B cell (primary cell): ENCODE results near the gene NSG1. TPM values are rescaled to one million over a fixed set of nuclear protein-coding genes. Genes with fewer than 3 reads are reported as not detected.

Experiments used
- ATAC-seq: fragments of 200-7000 bp; cut with Tn5 transposase; one replicate; pipeline ENCODE4 v1.10.0; 2021; ENCODE audit warnings: low read depth, mild to moderate bottlenecking, moderate number of reproducible peaks, moderate library complexity
- CTCF ChIA-PET: fragments of 350-600 bp; sonication (Branson Sonifier 250); formaldehyde crosslinking; loops from one replicate; lab custom pipeline; 2021; ENCODE audit warnings: antibody characterized with exemption, inconsistent platforms; lab: Charles Lee
- POLR2A ChIA-PET: fragments of 350-600 bp; sonication (Branson Sonifier 250); formaldehyde crosslinking; loops from one replicate; lab custom pipeline; 2021; ENCODE audit warnings: antibody characterized with exemption; lab: Charles Lee
- DNase-seq: peaks from one replicate; pipeline ENCODE4 v3.0.0; 2013
- H2AFZ ChIP-seq: 2 replicates; pipeline ENCODE4 v1.6.1; 2012; ENCODE audit warnings: mild to moderate bottlenecking, low read depth, low read length; ENCODE audit not compliant: insufficient read depth, poor library complexity, severe bottlenecking
- H3K27ac ChIP-seq, 2 donors: 1 replicate in 1 of 2; 2 replicates in 1 of 2; pipeline ENCODE4 v1.5.1; 2012 to 2013; ENCODE audit warnings: low read length in 2 of 2, mild to moderate bottlenecking in 2 of 2, moderate library complexity in 1 of 2
- H3K27me3 ChIP-seq, 4 experiments: fragments of 200-600 bp in 1 of 4; sonication (generic) in 1 of 4; replicated peaks in 1 of 4; 1 replicate in 2 of 4; 2 replicates in 2 of 4; pipeline versions ENCODE4 v1.6.1 to v1.7.0; 2013 to 2016; ENCODE audit warnings: low read length in 3 of 4, mild to moderate bottlenecking in 2 of 4, mixed read lengths in 1 of 4, moderate library complexity in 1 of 4; ENCODE audit not compliant: insufficient read depth in 4 of 4, control insufficient read depth in 3 of 4; ENCODE audit errors: control extremely low read depth in 1 of 4
- H3K36me3 ChIP-seq, 2 experiments: replicated peaks in 1 of 2; 1 replicate in 1 of 2; 2 replicates in 1 of 2; pipeline versions ENCODE4 v1.6.1 to v1.7.1; 2013; ENCODE audit warnings: low read length in 1 of 2; ENCODE audit not compliant: insufficient read depth in 2 of 2, control insufficient read depth in 1 of 2; ENCODE audit errors: control extremely low read depth in 1 of 2, extremely low read depth in 1 of 2
- H3K4me1 ChIP-seq, 2 donors: fragments of 200-600 bp in 1 of 2; sonication (generic) in 1 of 2; 1 replicate in 1 of 2; 2 replicates in 1 of 2; pipeline versions ENCODE4 v1.5.1 to v1.6.1; 2013 to 2017; ENCODE audit warnings: low read length in 2 of 2; ENCODE audit not compliant: control insufficient read depth in 2 of 2, insufficient read depth in 2 of 2
- H3K4me2 ChIP-seq: replicated peaks from 2 replicates; pipeline ENCODE3; 2012; ENCODE audit warnings: mild to moderate bottlenecking, low read depth, low read length; ENCODE audit not compliant: poor library complexity, severe bottlenecking
- H3K4me3 ChIP-seq, 5 experiments: fragments of 200-600 bp in 1 of 5; sonication (generic) in 1 of 5; 1 replicate in 3 of 5; 2 replicates in 2 of 5; pipeline versions ENCODE4 v1.5.1 to v1.7.0; 2011 to 2016; ENCODE audit warnings: low read length in 4 of 5, mild to moderate bottlenecking in 4 of 5, low read depth in 2 of 5, control low read depth in 1 of 5, moderate library complexity in 1 of 5; ENCODE audit not compliant: insufficient read depth in 1 of 5; ENCODE audit errors: control extremely low read depth in 1 of 5, extremely low read depth in 1 of 5
- H3K79me2 ChIP-seq: fragments of 200-600 bp; sonication (generic); one replicate; pipeline ENCODE4 v1.6.0; 2016; ENCODE audit warnings: low read length; ENCODE audit not compliant: control insufficient read depth, insufficient read depth
- H3K9ac ChIP-seq: fragments of 200-600 bp; sonication (generic); 2 replicates; pipeline ENCODE4 v1.6.1; 2017; ENCODE audit warnings: mild to moderate bottlenecking, low read length, moderate library complexity
- H3K9me3 ChIP-seq, 3 donors: one replicate each; pipeline versions ENCODE4 v1.6.1 to v1.7.1; 2013; ENCODE audit warnings: low read length in 2 of 3; ENCODE audit not compliant: control insufficient read depth in 2 of 3, insufficient read depth in 1 of 3; ENCODE audit errors: control extremely low read depth in 1 of 3
- H4K20me1 ChIP-seq: 2 replicates; pipeline ENCODE4 v1.6.0; 2012; ENCODE audit warnings: mild to moderate bottlenecking, low read length; ENCODE audit not compliant: insufficient read depth, control insufficient read depth, poor library complexity, severe bottlenecking
- H3K27ac Mint-ChIP-seq: one replicate; pipeline ENCODE4 v1.8.0; 2021; ENCODE audit warnings: mixed read lengths
- H3K27me3 Mint-ChIP-seq: one replicate; pipeline ENCODE4 v1.8.0; 2021; ENCODE audit warnings: mixed read lengths
- H3K4me1 Mint-ChIP-seq: one replicate; pipeline ENCODE4 v1.8.0; 2021; ENCODE audit warnings: mixed read lengths
- H3K4me3 Mint-ChIP-seq: one replicate; pipeline ENCODE4 v1.8.0; 2021; ENCODE audit warnings: mixed read lengths
- H3K9me3 Mint-ChIP-seq: one replicate; pipeline ENCODE4 v1.8.0; 2022; ENCODE audit warnings: mixed read lengths; ENCODE audit not compliant: insufficient read depth
- CTCF ChIP-seq: fragments of 200-600 bp; IDR thresholded peaks from one replicate; pipeline ENCODE4 v1.8.0; 2022; ENCODE audit warnings: antibody characterized with exemption, mild to moderate bottlenecking
- EZH2 ChIP-seq: IDR thresholded peaks from 2 replicates; pipeline ENCODE4 v1.6.1; 2012; ENCODE audit warnings: borderline replicate concordance, low read depth, mild to moderate bottlenecking, moderate library complexity, low read length; ENCODE audit not compliant: insufficient read depth, poor library complexity, severe bottlenecking
- WGBS: methylation state at CpG from one replicate; pipeline ENCODE4 v1.1.5; 2013; ENCODE audit warnings: missing lambda C conversion rate; ENCODE audit not compliant: insufficient coverage; 5-methylcytosine and 5-hydroxymethylcytosine counted together
- intact Hi-C: fragments of 100-400 bp; cut with micrococcal nuclease; formaldehyde crosslinking; loops from one replicate; pipeline ENCODE4 v1.10.0; 2022
- polyA plus RNA-seq: library from polyadenylated mRNA; depleted of rRNA; stranded (reverse); fragments of >200 nt; gene quantifications from 2 replicates; pipeline ENCODE4 v1.2.3, GENCODE V29; 2012
- total RNA-seq, 2 donors: library from RNA; stranded (reverse); fragments of 120-200 nt in 1 of 2; gene quantifications; 1 replicate in 1 of 2; 2 replicates in 1 of 2; pipeline versions ENCODE4 v1.2.3 to v1.2.4, GENCODE V29; 2013 to 2022

The NSG1 gene
- total and polyA plus RNA-seq, 2 donors (not counting 1 experiment from before 2014, with no cell fraction given) = not detected

- no peaks in the 10 kb centered on the region for H3K27me3 Mint-ChIP-seq
Observed at GRCh38 chr4:4427886-4428285, 41.0 kb downstream of the NSG1 start.

More at GRCh38 chr4:4427886-4428285, 41.0 kb downstream of the NSG1 start:
- ATAC-seq (no peak), DNase-seq (no peak)
- Histone ChIP-seq H2AFZ (no peak overlapping the region), H3K4me1 (no peaks in the 10 kb centered on the region), H3K27ac (no peak overlapping the region), H4K20me1 (peaks cover 5% of the 10 kb centered on the region), H3K9ac (no peak overlapping the region), H3K4me3 (no peak overlapping the region), H3K27me3 (no peaks in the 10 kb centered on the region), H3K4me2 (no peak overlapping the region), H3K9me3 (no peaks in the 10 kb centered on the region), H3K79me2 (no peaks in the 10 kb centered on the region), H3K36me3 (peaks cover 6 to 18% of the 10 kb centered on the region in 2 experiments)
- Mint-ChIP-seq H3K9me3 (no peaks in the 10 kb centered on the region), H3K4me1 (no peaks in the 10 kb centered on the region), H3K27ac (no peak overlapping the region), H3K4me3 (no peak overlapping the region)
- intact Hi-C loops = no loop called here
- CTCF ChIA-PET = no interaction called here
- POLR2A ChIA-PET = no interaction called here
- TF ChIP-seq EZH2 = no peak
- no peak for TF ChIP-seq CTCF
- WGBS = 94% methylated on average over 3 of the region's 5 CpGs
